ENCODE data around the gene GALNT14. TPM values are rescaled to one million over a fixed set of nuclear protein-coding genes. Genes with fewer than 3 reads are reported as not detected.

The GALNT14 gene
- total RNA-seq, 2 experiments from 2014 or later: 1.1 to 1.5 TPM

DNA sequence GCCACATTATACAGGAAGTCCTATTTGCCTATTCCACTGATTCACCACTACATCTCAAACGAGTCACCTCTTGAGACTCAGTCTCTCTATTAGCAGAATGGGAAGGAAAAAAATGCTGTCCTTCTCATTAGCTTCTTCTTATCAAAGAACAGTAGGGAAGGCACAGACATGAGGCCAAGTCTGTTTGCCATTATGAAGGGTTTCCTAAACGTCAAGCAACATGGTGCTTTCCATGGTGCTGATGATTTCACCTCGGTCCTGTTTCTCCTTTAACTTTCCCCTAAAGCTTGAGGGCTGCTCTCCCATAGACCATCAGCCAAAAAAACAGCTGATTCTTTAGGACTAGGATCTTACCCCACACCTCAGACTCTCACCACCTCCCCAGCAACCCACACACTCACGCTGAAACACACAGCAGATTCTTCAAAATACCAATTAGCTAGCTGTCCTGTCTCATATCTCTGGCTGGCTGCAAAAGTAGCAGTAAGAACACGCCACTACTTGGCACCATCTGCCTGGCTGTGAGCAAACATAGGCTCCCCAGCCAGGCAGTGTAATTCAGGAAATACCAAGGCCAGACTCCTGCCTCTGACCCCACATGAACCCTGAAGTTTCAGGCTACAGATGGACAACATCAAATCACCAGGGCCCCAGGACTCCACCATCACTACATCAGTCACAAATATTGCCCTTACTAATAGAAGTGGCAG lies 30.5 kb downstream of the GALNT14 start:
- no peak overlapping the region for H3K4me3 Mint-ChIP-seq
- H3K4me1 Mint-ChIP-seq (ENCODE audit: low read depth): no peaks in the 10 kb centered on the region
- no peak overlapping the region for H3K27ac Mint-ChIP-seq
- DNase-seq: no peak
- peaks cover 26% of the 10 kb centered on the region for H3K27me3 Mint-ChIP-seq (ENCODE audit: low read depth)
- CTCF ChIA-PET: no interaction called here
- H3K9me3 Mint-ChIP-seq: no peaks in the 10 kb centered on the region
- intact Hi-C loops (cut with micrococcal nuclease): no loop called here
- H3K36me3 Mint-ChIP-seq (ENCODE audit: low read depth): no peaks in the 10 kb centered on the region

GRCh38 chr2:31101701-31102100 lies 36.5 kb downstream of the GALNT14 start:
- Mint-ChIP-seq H3K9me3 (no peaks in the 10 kb centered on the region), H3K27ac (no peak overlapping the region), H3K36me3 (ENCODE audit: low read depth) (no peaks in the 10 kb centered on the region), H3K4me1 (ENCODE audit: low read depth) (no peaks in the 10 kb centered on the region), H3K4me3 (no peak overlapping the region), H3K27me3 (ENCODE audit: low read depth) (peaks cover 23% of the 10 kb centered on the region)
- intact Hi-C loops (cut with micrococcal nuclease): no loop called here
- no peak for DNase-seq
- CTCF ChIA-PET: no interaction called here

- Mint-ChIP-seq H3K4me1 (ENCODE audit: low read depth) (no peaks in the 10 kb centered on the region), H3K36me3 (ENCODE audit: low read depth) (no peaks in the 10 kb centered on the region), H3K9me3 (no peaks in the 10 kb centered on the region), H3K27ac (no peak overlapping the region), H3K4me3 (no peak overlapping the region), H3K27me3 (ENCODE audit: low read depth) (peaks cover 2% of the 10 kb centered on the region)
- no peak for DNase-seq
- intact Hi-C loops (cut with micrococcal nuclease): no loop called here
- CTCF ChIA-PET: no interaction called here
Measured at GRCh38 chr2:31097962-31098613, 40.2 kb downstream of the GALNT14 start.

GRCh38 chr2:31090188-31090587 lies 48.1 kb downstream of the GALNT14 start:
- Mint-ChIP-seq H3K4me1 (ENCODE audit: low read depth) (no peaks in the 10 kb centered on the region), H3K4me3 (no peak overlapping the region), H3K27ac (no peak overlapping the region), H3K9me3 (no peaks in the 10 kb centered on the region), H3K27me3 (ENCODE audit: low read depth) (peaks cover 2% of the 10 kb centered on the region), H3K36me3 (ENCODE audit: low read depth) (no peaks in the 10 kb centered on the region)
- CTCF ChIA-PET: interaction anchor here (1.5 kb wide), 1 partner anchor 82 kb away, joined by 3 read pairs; no protein-coding TSS in a partner anchor
- intact Hi-C loops (cut with micrococcal nuclease): no loop called here
- DNase-seq: no peak

- H3K27me3 Mint-ChIP-seq (ENCODE audit: low read depth): peaks cover 2% of the 10 kb centered on the region
- no peaks in the 10 kb centered on the region for H3K9me3 Mint-ChIP-seq
- CTCF ChIA-PET: interaction anchor here (1.5 kb wide), 1 partner anchor 82 kb away, joined by 3 read pairs; no protein-coding TSS in a partner anchor
- H3K27ac Mint-ChIP-seq: no peak overlapping the region
- intact Hi-C loops (cut with micrococcal nuclease): no loop called here
- no peak for DNase-seq
- H3K4me3 Mint-ChIP-seq: no peak overlapping the region
- no peaks in the 10 kb centered on the region for H3K36me3 Mint-ChIP-seq (ENCODE audit: low read depth)
- H3K4me1 Mint-ChIP-seq (ENCODE audit: low read depth): no peaks in the 10 kb centered on the region
Measured at GRCh38 chr2:31089645-31090044, 48.6 kb downstream of the GALNT14 start.

- Mint-ChIP-seq H3K4me3 (no peak overlapping the region), H3K27ac (no peak overlapping the region), H3K9me3 (no peaks in the 10 kb centered on the region), H3K27me3 (ENCODE audit: low read depth) (no peaks in the 10 kb centered on the region), H3K4me1 (ENCODE audit: low read depth) (no peaks in the 10 kb centered on the region), H3K36me3 (ENCODE audit: low read depth) (no peaks in the 10 kb centered on the region)
- no peak for DNase-seq
- CTCF ChIA-PET: interaction anchor here (1.5 kb wide), 1 partner anchor 83 kb away, joined by 3 read pairs; no protein-coding TSS in a partner anchor
- intact Hi-C loops (cut with micrococcal nuclease): no loop called here
Measured at GRCh38 chr2:31088504-31089195, 49.6 kb downstream of the GALNT14 start.

DNA sequence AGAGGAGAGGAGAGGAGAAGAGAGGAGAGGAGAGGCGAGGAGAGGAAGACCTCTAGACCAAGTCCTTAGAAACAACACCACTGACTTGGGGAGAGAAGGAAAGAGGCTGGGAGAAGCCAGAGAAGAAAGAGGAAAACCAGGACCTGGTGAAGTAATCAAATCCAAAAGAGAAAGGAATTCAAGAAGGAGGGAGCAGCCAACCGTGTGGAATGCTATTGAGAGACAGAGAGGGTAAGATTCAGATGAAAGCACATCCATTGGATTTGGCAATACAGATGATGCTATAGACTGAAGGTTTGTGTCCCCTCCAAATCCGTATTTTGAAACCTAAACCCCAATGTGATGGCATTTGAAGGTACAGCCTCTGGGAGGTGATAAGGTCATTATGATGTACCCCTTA lies 50.7 kb downstream of the GALNT14 start:
- CTCF ChIA-PET: no interaction called here
- Mint-ChIP-seq H3K27ac (no peak overlapping the region), H3K36me3 (ENCODE audit: low read depth) (no peaks in the 10 kb centered on the region), H3K4me1 (ENCODE audit: low read depth) (no peaks in the 10 kb centered on the region), H3K27me3 (ENCODE audit: low read depth) (no peaks in the 10 kb centered on the region), H3K4me3 (no peak overlapping the region), H3K9me3 (no peaks in the 10 kb centered on the region)
- no peak for DNase-seq
- intact Hi-C loops (cut with micrococcal nuclease): no loop called here

DNA sequence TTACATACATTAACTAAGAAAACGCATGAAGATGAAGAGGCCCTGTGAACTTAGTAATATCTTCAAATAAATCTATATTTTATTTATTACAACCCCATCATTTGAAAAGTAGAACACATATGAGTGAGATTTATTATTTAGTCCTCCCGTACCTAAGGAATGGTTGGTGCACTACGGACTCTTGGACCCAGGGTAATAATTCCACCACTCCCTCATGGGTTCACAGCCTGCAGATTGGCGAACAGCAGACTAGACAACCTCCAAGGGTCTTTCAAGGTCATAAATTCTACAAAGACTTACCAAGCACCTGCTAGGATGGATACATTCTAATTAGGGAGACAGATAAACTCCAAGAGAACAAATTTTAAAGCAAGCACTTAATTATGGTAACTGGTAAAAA lies 51.6 kb downstream of the GALNT14 start:
- Mint-ChIP-seq H3K4me3 (no peak overlapping the region), H3K27me3 (ENCODE audit: low read depth) (no peaks in the 10 kb centered on the region), H3K36me3 (ENCODE audit: low read depth) (no peaks in the 10 kb centered on the region), H3K27ac (no peak overlapping the region), H3K4me1 (ENCODE audit: low read depth) (no peaks in the 10 kb centered on the region), H3K9me3 (no peaks in the 10 kb centered on the region)
- DNase-seq: no peak
- CTCF ChIA-PET: no interaction called here
- intact Hi-C loops (cut with micrococcal nuclease): no loop called here

DNA sequence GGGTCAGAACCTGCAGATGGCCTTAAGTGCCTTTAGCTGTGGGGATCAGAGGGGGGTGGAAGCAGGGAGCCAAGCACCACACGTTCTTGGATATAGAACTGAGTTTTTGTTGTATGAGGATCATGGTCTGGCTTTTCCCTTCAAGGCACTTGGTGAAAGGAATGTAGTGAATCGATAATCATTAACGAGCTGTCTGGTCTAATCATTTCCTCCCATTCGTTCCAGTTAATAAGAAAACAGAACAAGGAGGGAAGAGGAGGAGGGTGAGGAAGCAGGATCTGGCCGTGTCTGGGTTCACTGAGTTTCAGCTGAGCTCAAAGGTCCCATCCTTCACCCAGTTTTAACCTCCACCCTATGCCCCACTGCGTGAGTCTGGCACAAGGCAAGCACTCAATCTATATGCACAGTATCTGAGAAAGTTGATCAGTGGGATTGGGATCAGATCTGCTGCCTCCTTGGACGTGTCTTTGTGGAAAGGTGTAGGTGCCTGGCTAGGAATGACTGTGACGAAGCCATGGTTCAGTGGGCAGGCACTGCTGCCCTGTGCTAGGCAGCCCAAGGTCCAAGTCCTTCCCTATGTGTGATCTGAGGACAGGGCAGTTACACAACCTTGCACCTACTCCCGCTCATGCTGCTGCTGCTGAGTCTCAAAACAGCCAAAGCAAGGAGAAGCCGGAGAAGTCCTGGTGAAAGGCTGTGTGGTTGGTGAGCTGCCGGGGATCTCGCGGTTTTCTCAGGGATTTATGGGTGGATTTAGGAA lies 54.8 kb downstream of the GALNT14 start:
- intact Hi-C loops (cut with micrococcal nuclease): no loop called here
- Mint-ChIP-seq H3K36me3 (ENCODE audit: low read depth) (no peaks in the 10 kb centered on the region), H3K4me3 (no peak overlapping the region), H3K27ac (no peak overlapping the region), H3K27me3 (ENCODE audit: low read depth) (no peaks in the 10 kb centered on the region), H3K9me3 (no peaks in the 10 kb centered on the region), H3K4me1 (ENCODE audit: low read depth) (no peaks in the 10 kb centered on the region)
- CTCF ChIA-PET: no interaction called here
- no peak for DNase-seq

- intact Hi-C loops (cut with micrococcal nuclease): no loop called here
- Mint-ChIP-seq H3K4me3 (no peak overlapping the region), H3K27me3 (ENCODE audit: low read depth) (no peaks in the 10 kb centered on the region), H3K9me3 (no peaks in the 10 kb centered on the region), H3K36me3 (ENCODE audit: low read depth) (no peaks in the 10 kb centered on the region), H3K27ac (no peak overlapping the region), H3K4me1 (ENCODE audit: low read depth) (no peaks in the 10 kb centered on the region)
- CTCF ChIA-PET: no interaction called here
- no peak for DNase-seq
Measured at GRCh38 chr2:31082002-31082401, 56.2 kb downstream of the GALNT14 start.

DNA sequence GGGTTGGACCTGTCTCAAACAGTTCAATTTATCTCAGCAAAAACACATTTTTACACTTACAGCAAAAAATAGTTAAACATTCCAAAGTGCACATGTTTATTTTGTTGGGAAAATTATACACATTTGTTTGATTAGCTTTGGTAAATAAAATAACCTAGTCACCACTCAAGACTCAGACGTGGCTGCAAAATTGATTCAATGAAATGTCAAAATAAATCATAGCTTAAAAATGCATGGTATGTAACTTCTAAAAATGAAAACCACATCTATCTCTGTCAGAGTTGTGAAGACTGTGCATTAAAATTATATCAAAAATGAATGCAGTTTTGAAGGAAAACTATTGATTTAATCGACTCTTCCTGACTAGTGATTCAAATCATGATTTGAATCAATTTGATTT lies 56.7 kb downstream of the GALNT14 start:
- H3K9me3 Mint-ChIP-seq: no peaks in the 10 kb centered on the region
- H3K4me1 Mint-ChIP-seq (ENCODE audit: low read depth): no peaks in the 10 kb centered on the region
- no peaks in the 10 kb centered on the region for H3K27me3 Mint-ChIP-seq (ENCODE audit: low read depth)
- H3K4me3 Mint-ChIP-seq: no peak overlapping the region
- CTCF ChIA-PET: no interaction called here
- no peak for DNase-seq
- intact Hi-C loops (cut with micrococcal nuclease): no loop called here
- no peaks in the 10 kb centered on the region for H3K36me3 Mint-ChIP-seq (ENCODE audit: low read depth)
- no peak overlapping the region for H3K27ac Mint-ChIP-seq

DNA sequence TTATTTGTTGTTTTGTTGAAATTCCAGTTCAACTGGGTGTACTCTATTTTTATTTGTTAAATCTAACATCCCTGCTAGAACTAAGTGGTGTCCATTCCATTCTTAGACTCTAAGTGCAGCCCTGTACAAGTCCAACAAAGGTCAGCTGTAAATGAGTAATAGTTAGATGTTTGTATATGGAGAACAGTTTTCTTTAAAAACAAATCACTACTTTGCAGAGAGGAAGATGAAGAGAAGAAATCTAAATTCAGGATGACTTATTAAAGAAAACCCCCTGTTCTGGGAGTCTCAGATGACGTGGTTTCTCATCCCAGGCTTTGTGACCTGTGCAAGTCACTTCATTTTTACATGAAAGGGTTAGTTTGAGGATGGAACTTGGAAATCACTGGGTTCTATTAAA lies 57.9 kb downstream of the GALNT14 start:
- DNase-seq: no peak
- Mint-ChIP-seq H3K27me3 (ENCODE audit: low read depth) (no peaks in the 10 kb centered on the region), H3K27ac (no peak overlapping the region), H3K4me1 (ENCODE audit: low read depth) (no peaks in the 10 kb centered on the region), H3K36me3 (ENCODE audit: low read depth) (no peaks in the 10 kb centered on the region), H3K9me3 (no peaks in the 10 kb centered on the region), H3K4me3 (no peak overlapping the region)
- CTCF ChIA-PET: no interaction called here
- intact Hi-C loops (cut with micrococcal nuclease): no loop called here
